Measurements from ENCODE around the gene DLG1. TPM values are rescaled to one million over a fixed set of nuclear protein-coding genes. Genes with fewer than 3 reads are reported as not detected.

DLG1 gene
- total and polyA plus RNA-seq, 2 of the 4 experiments (the other 2 are of a cell fraction): 21.2 to 57.7 TPM

DNA sequence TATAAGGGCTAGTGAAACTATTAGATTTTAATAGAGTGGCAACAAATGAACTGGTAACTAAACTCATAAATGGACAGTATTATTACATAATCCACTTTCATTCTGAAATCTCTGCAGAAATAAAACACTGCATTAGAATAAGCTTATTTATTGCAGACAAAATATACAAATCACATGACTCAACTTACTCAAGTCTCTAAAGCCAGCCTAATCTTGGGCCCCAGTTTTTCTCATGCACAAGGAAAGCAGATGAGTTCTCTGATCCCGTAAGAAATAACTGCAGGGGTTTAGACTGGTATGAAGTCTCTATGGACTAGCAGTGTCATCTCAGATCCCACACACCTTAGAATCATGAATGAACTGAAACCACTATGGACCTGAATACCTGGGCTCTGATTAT is 5.8 kb downstream of the DLG1 start:
- no peak overlapping the region for H4K91ac ChIP-seq (ENCODE audit: insufficient read depth, low read depth, low read length)
- POLR2A ChIA-PET (ENCODE audit: unreplicated experiment): no interaction called here
- intact Hi-C loops (cut with micrococcal nuclease): no loop called here
- TF ChIP-seq, protein P1, sequence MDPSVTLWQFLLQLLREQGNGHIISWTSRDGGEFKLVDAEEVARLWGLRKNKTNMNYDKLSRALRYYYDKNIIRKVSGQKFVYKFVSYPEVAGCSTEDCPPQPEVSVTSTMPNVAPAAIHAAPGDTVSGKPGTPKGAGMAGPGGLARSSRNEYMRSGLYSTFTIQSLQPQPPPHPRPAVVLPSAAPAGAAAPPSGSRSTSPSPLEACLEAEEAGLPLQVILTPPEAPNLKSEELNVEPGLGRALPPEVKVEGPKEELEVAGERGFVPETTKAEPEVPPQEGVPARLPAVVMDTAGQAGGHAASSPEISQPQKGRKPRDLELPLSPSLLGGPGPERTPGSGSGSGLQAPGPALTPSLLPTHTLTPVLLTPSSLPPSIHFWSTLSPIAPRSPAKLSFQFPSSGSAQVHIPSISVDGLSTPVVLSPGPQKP (IDR thresholded peaks at IDR 0.05; ENCODE audit: borderline replicate concordance, low read depth, low read length): no peak
- no peak for TF ChIP-seq POLR2A (IDR thresholded peaks at IDR 0.05; ENCODE audit: low read depth, low read length)
- no peak for TF ChIP-seq FOS (IDR thresholded peaks at IDR 0.05; ENCODE audit: low read depth, low read length)
- no peak for TF ChIP-seq BHLHE40 (IDR thresholded peaks at IDR 0.05; ENCODE audit: low read depth, low read length)
- TF ChIP-seq RCOR1 (IDR thresholded peaks at IDR 0.05; ENCODE audit: insufficient replicate concordance, low read length): no peak
- TF ChIP-seq, protein P2, sequence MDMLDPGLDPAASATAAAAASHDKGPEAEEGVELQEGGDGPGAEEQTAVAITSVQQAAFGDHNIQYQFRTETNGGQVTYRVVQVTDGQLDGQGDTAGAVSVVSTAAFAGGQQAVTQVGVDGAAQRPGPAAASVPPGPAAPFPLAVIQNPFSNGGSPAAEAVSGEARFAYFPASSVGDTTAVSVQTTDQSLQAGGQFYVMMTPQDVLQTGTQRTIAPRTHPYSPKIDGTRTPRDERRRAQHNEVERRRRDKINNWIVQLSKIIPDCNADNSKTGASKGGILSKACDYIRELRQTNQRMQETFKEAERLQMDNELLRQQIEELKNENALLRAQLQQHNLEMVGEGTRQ (IDR thresholded peaks at IDR 0.05; ENCODE audit: low read depth, low read length): no peak
- peaks cover 7% of the 10 kb centered on the region for H3K4me1 ChIP-seq (ENCODE audit: control insufficient read depth, insufficient read depth, low read length)
- H4K8ac ChIP-seq (ENCODE audit: low read depth in 2 of 2, low read length in 2 of 2): no peak overlapping the region
- DNase-seq (no peak), ATAC-seq (ENCODE audit: low read depth) (no peak)
- peaks cover 15% of the 10 kb centered on the region; the same call in 1 of the 2 replicates for H4K20me1 ChIP-seq (ENCODE audit: insufficient read depth, low read length)
- no peaks in the 10 kb centered on the region for H3K27me3 ChIP-seq (ENCODE audit: control insufficient read depth, insufficient read depth, low read length)
- H2AK5ac ChIP-seq (ENCODE audit: low read depth, low read length): no peak overlapping the region
- no peak overlapping the region for H2BK20ac ChIP-seq (ENCODE audit: low read depth, low read length)
- no peak overlapping the region for H2AK9ac ChIP-seq (replicated peaks; ENCODE audit: low read depth, low read length, poor library complexity)
- H3K4me2 ChIP-seq (ENCODE audit: low read depth, low read length): no peak overlapping the region
- H4K5ac ChIP-seq (ENCODE audit: low read depth, low read length): no peak overlapping the region
- no TSS peak for BruUV-seq (replicated peaks)
- H3K9me3 ChIP-seq (ENCODE audit: control insufficient read depth, insufficient read depth, low read length): no peaks in the 10 kb centered on the region
- no peak overlapping the region for H3K4me3 ChIP-seq (ENCODE audit: insufficient read depth, low read depth, low read length)
- peaks cover 17 to 61% of the 10 kb centered on the region in 2 experiments for H3K79me1 ChIP-seq (ENCODE audit: low read depth in 1 of 2, low read length in 2 of 2)
- H2BK5ac ChIP-seq (ENCODE audit: low read depth, low read length, poor library complexity, severe bottlenecking): no peak overlapping the region
- no peak overlapping the region for H3K23ac ChIP-seq (ENCODE audit: low read depth, low read length)
- CTCF ChIA-PET: no interaction called here
- no peak overlapping the region for H3K14ac ChIP-seq (replicated peaks; ENCODE audit: low read depth, low read length)
- H3K18ac ChIP-seq (ENCODE audit: low read depth, low read length): no peak overlapping the region
- no peak overlapping the region for H2BK15ac ChIP-seq (ENCODE audit: low read depth, low read length)
- H3K56ac ChIP-seq (ENCODE audit: extremely low read depth, insufficient read depth, low read length): no peak overlapping the region
- H3K4ac ChIP-seq (ENCODE audit: low read depth, low read length): no peak overlapping the region
- no peaks in the 10 kb centered on the region for H3K9me1 ChIP-seq (ENCODE audit: insufficient read depth, low read length)
- no peak overlapping the region for H2BK120ac ChIP-seq (ENCODE audit: low read depth, low read length)
- no peak overlapping the region for H2AFZ ChIP-seq (replicated peaks; ENCODE audit: low read length, poor library complexity)
- no CpG with 5 or more reads among the region's 1 CpG for WGBS, 2 experiments (ENCODE audit: extremely low coverage in 2 of 2, insufficient read length in 1 of 2)
- H3K36me3 ChIP-seq (ENCODE audit: control insufficient read depth, insufficient read depth, low read length): peaks cover 10% of the 10 kb centered on the region
- in situ Hi-C loops (cut with MboI; ENCODE audit: low sequenced_read_pairs): no loop called here
- no peak overlapping the region for H3K9ac ChIP-seq (ENCODE audit: low read depth, low read length)
- dilution Hi-C loops (cut with HindIII; ENCODE audit: low sequenced_read_pairs, unreplicated experiment): no loop called here
- no peak overlapping the region for H3K27ac ChIP-seq (ENCODE audit: insufficient read depth, low read length)

Data from IMR-90 (cell line).